WTC11 (cell line): Measurements from ENCODE around the gene GARRE1. TPM values are rescaled to one million over a fixed set of nuclear protein-coding genes. Genes with fewer than 3 reads are reported as not detected.

ENCODE experiments used
- ATAC-seq: fragments of 200-7000 bp; cut with Tn5 transposase; 2 replicates; pipeline ENCODE4 v1.10.0; 2021; ENCODE audit warnings: mild to moderate bottlenecking, moderate library complexity
- CTCF ChIA-PET: fragments of 300-600 bp; sonication (Branson Sonifier 250); formaldehyde crosslinking; loops from one replicate; lab custom pipeline; 2021; ENCODE audit warnings: antibody characterized with exemption; lab: Charles Lee
- POLR2A ChIA-PET: fragments of 350-600 bp; sonication (Branson Sonifier 250); formaldehyde crosslinking; loops from one replicate; lab custom pipeline; 2021; ENCODE audit warnings: antibody characterized with exemption; lab: Charles Lee
- DNase-seq: peaks from one replicate; pipeline ENCODE4 v3.0.0; 2021; ENCODE audit warnings: low spot score
- H3K27ac Mint-ChIP-seq: 2 replicates; pipeline ENCODE4 v1.8.0; 2021; ENCODE audit warnings: mixed read lengths
- H3K27me3 Mint-ChIP-seq: 2 replicates; pipeline ENCODE4 v1.8.0; 2021; ENCODE audit warnings: low read depth, mild to moderate bottlenecking, moderate library complexity, mixed read lengths
- H3K36me3 Mint-ChIP-seq: 2 replicates; pipeline ENCODE4 v1.8.0; 2021; ENCODE audit warnings: mixed read lengths
- H3K4me1 Mint-ChIP-seq: 2 replicates; pipeline ENCODE4 v1.8.0; 2022; ENCODE audit warnings: mixed read lengths
- H3K4me3 Mint-ChIP-seq: 2 replicates; pipeline ENCODE4 v1.8.0; 2021; ENCODE audit warnings: mild to moderate bottlenecking, moderate library complexity, mixed read lengths
- H3K9me3 Mint-ChIP-seq: 2 replicates; pipeline ENCODE4 v1.8.0; 2021; ENCODE audit warnings: mixed read lengths
- CDX4 ChIP-seq: fragments of 250-450 bp; sonication (Bioruptor Pico); IDR thresholded peaks from 2 replicates; pipeline ENCODE4 v1.9.0; 2021; ENCODE audit warnings: moderate library complexity, mild to moderate bottlenecking, inconsistent platforms, borderline replicate concordance
- EMX1 ChIP-seq: fragments of 250-450 bp; sonication (Bioruptor Pico); IDR thresholded peaks from 2 replicates; pipeline ENCODE4 v1.8.0; 2021; ENCODE audit warnings: mild to moderate bottlenecking
- ESRRA ChIP-seq: sonication (generic); formaldehyde crosslinking; IDR thresholded peaks from 2 replicates; pipeline ENCODE4 v1.8.1; 2022; ENCODE audit warnings: mild to moderate bottlenecking, missing genetic modification reagents, borderline replicate concordance
- ETV6 ChIP-seq: sonication (generic); formaldehyde crosslinking; IDR thresholded peaks from 2 replicates; pipeline ENCODE4 v1.8.1; 2022; ENCODE audit warnings: mild to moderate bottlenecking, missing genetic modification reagents
- GABPB1 ChIP-seq: sonication (generic); formaldehyde crosslinking; IDR thresholded peaks from 2 replicates; pipeline ENCODE4 v1.8.1; 2023; ENCODE audit warnings: mild to moderate bottlenecking, missing genetic modification reagents
- GTF2I ChIP-seq: fragments of 250-450 bp; sonication (Bioruptor Pico); conservative IDR thresholded peaks from 2 replicates; pipeline ENCODE4 v1.4.0; 2021; ENCODE audit warnings: mild to moderate bottlenecking
- JAZF1 ChIP-seq: fragments of 250-450 bp; sonication (Bioruptor Pico); IDR thresholded peaks from 2 replicates; pipeline ENCODE4 v1.9.0; 2021; ENCODE audit warnings: moderate library complexity, mild to moderate bottlenecking, inconsistent platforms
- JUN ChIP-seq: sonication (generic); formaldehyde crosslinking; IDR thresholded peaks from 2 replicates; pipeline ENCODE4 v1.8.0; 2023; ENCODE audit warnings: mild to moderate bottlenecking, missing genetic modification reagents
- KAT7 ChIP-seq: sonication (generic); formaldehyde crosslinking; IDR thresholded peaks from 2 replicates; pipeline ENCODE4 v1.8.1; 2023; ENCODE audit warnings: missing genetic modification reagents, mild to moderate bottlenecking, borderline replicate concordance
- MAX ChIP-seq: sonication (generic); formaldehyde crosslinking; IDR thresholded peaks from 2 replicates; pipeline ENCODE4 v1.8.0; 2022; ENCODE audit warnings: mild to moderate bottlenecking, missing genetic modification reagents
- MLX ChIP-seq: sonication (generic); formaldehyde crosslinking; IDR thresholded peaks from 2 replicates; pipeline ENCODE4 v1.8.1; 2023; ENCODE audit warnings: mild to moderate bottlenecking, missing genetic modification reagents, moderate library complexity
- MYBL2 ChIP-seq: sonication (generic); formaldehyde crosslinking; IDR thresholded peaks from 2 replicates; pipeline ENCODE4 v1.8.1; 2023; ENCODE audit warnings: mild to moderate bottlenecking, moderate library complexity, missing genetic modification reagents
- NFE2L1 ChIP-seq: sonication (generic); formaldehyde crosslinking; IDR thresholded peaks from 2 replicates; pipeline ENCODE4 v1.8.1; 2023; ENCODE audit warnings: missing genetic modification reagents
- NR2C2 ChIP-seq: sonication (generic); formaldehyde crosslinking; IDR thresholded peaks from 2 replicates; pipeline ENCODE4 v1.8.0; 2022; ENCODE audit warnings: mild to moderate bottlenecking, missing genetic modification reagents
- PRRX2 ChIP-seq: fragments of 250-450 bp; sonication (Bioruptor Pico); IDR thresholded peaks from 2 replicates; pipeline ENCODE4 v1.8.0; 2021; ENCODE audit warnings: mild to moderate bottlenecking
- RELA ChIP-seq: sonication (generic); formaldehyde crosslinking; IDR thresholded peaks from 2 replicates; pipeline ENCODE4 v1.8.1; 2022; ENCODE audit warnings: missing genetic modification reagents, mild to moderate bottlenecking, borderline replicate concordance
- SMAD3 ChIP-seq: sonication (generic); formaldehyde crosslinking; IDR thresholded peaks from 2 replicates; pipeline ENCODE4 v1.8.0; 2022; ENCODE audit warnings: missing genetic modification reagents, mild to moderate bottlenecking, borderline replicate concordance
- TEAD4 ChIP-seq: sonication (generic); formaldehyde crosslinking; IDR thresholded peaks from 2 replicates; pipeline ENCODE4 v1.8.0; 2022; ENCODE audit warnings: mild to moderate bottlenecking, missing genetic modification reagents
- TP53 ChIP-seq: sonication (generic); formaldehyde crosslinking; IDR thresholded peaks from 2 replicates; pipeline ENCODE4 v1.8.1; 2023; ENCODE audit warnings: mild to moderate bottlenecking, missing genetic modification reagents
- USF1 ChIP-seq: sonication (generic); formaldehyde crosslinking; IDR thresholded peaks from 2 replicates; pipeline ENCODE4 v1.8.0; 2022; ENCODE audit warnings: mild to moderate bottlenecking, missing genetic modification reagents
- ZNF317 ChIP-seq: sonication (generic); formaldehyde crosslinking; IDR thresholded peaks from 2 replicates; pipeline ENCODE4 v1.8.1; 2023; ENCODE audit warnings: low read depth, mild to moderate bottlenecking, moderate library complexity, missing genetic modification reagents, borderline replicate concordance
- ZNF416 ChIP-seq: fragments of 250-450 bp; sonication (Bioruptor Pico); IDR thresholded peaks from 2 replicates; pipeline ENCODE4 v1.9.0; 2021; ENCODE audit warnings: mild to moderate bottlenecking, inconsistent platforms
- ZNF671 ChIP-seq: fragments of 250-450 bp; sonication (Bioruptor Pico); IDR thresholded peaks from 2 replicates; pipeline ENCODE4 v1.8.0; 2021; ENCODE audit warnings: mild to moderate bottlenecking
- total RNA-seq: library from RNA; stranded (reverse); gene quantifications from 3 replicates; pipeline ENCODE4 v1.2.3, GENCODE V29; 2021
- TF ChIP-seq, protein P1 (sequence below): fragments of 250-450 bp; sonication (Bioruptor Pico); IDR thresholded peaks from 2 replicates; pipeline ENCODE4 v1.9.0; 2021; ENCODE audit warnings: mild to moderate bottlenecking, borderline replicate concordance

GARRE1 gene
- total RNA-seq, 1 experiment from 2014 or later = 16.7 TPM

DNA sequence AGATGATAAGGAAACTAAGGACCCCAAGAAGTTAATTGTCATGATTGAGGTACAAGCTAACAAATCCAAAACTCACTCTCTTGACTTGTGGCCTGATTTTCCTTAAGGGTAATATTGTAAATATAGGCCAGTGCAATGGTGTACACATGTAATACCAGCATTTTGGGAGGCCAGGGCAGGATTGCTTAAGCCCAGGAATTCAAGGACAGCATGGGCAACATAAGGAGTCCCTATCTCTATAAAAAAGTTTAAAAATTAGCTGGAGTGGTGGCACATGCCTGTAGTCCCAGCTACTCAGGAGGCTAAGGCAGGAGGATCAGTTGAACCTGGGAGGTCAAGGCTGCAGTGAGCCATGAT is 28.7 kb upstream of the GARRE1 start (continued):
- TF ChIP-seq SMAD3 (CRISPR knock-in tag) (no peak), NR2C2 (CRISPR knock-in tag) (no peak), PRRX2 (CRISPR knock-in tag) (no peak)
- TF ChIP-seq, all 79 proteins: peak for 0

- no peaks in the 10 kb centered on the region for H3K27me3 Mint-ChIP-seq
- H3K9me3 Mint-ChIP-seq = no peaks in the 10 kb centered on the region
- DNase-seq = no peak
- no peak overlapping the region for H3K4me3 Mint-ChIP-seq
- H3K36me3 Mint-ChIP-seq = peaks cover 73% of the 10 kb centered on the region
- TF ChIP-seq TP53 = no peak
- TF ChIP-seq NFE2L1 = 0 out of 2 replicates have a peak, but pooled peaks have one; percentile 31
- TF ChIP-seq, all 79 proteins: peak for 1
- ATAC-seq = no peak
- ChIA-PET POLR2A (interaction anchor here (0.5 to 0.7 kb wide), 2 partner anchors 10 to 655 kb away, joined by 3 to 4 read pairs; no protein-coding TSS in a partner anchor), CTCF (interaction anchor here (0.6 kb wide), 1 partner anchor 202 kb away, joined by 4 read pairs; the partner anchor contains the start of gene UBA2)
- H3K27ac Mint-ChIP-seq = peak overlapping the region; percentile 22; the same call in 1 of the 2 replicates
- peaks cover 35% of the 10 kb centered on the region for H3K4me1 Mint-ChIP-seq
Measured at GRCh38 chr19:34226036-34226435, 28.3 kb upstream of the GARRE1 start.

- no peak for TF ChIP-seq GABPB1 (CRISPR knock-in tag)
- no peak for TF ChIP-seq GTF2I (CRISPR knock-in tag)
- no peak for TF ChIP-seq EMX1 (CRISPR knock-in tag)
- TF ChIP-seq, protein P1, sequence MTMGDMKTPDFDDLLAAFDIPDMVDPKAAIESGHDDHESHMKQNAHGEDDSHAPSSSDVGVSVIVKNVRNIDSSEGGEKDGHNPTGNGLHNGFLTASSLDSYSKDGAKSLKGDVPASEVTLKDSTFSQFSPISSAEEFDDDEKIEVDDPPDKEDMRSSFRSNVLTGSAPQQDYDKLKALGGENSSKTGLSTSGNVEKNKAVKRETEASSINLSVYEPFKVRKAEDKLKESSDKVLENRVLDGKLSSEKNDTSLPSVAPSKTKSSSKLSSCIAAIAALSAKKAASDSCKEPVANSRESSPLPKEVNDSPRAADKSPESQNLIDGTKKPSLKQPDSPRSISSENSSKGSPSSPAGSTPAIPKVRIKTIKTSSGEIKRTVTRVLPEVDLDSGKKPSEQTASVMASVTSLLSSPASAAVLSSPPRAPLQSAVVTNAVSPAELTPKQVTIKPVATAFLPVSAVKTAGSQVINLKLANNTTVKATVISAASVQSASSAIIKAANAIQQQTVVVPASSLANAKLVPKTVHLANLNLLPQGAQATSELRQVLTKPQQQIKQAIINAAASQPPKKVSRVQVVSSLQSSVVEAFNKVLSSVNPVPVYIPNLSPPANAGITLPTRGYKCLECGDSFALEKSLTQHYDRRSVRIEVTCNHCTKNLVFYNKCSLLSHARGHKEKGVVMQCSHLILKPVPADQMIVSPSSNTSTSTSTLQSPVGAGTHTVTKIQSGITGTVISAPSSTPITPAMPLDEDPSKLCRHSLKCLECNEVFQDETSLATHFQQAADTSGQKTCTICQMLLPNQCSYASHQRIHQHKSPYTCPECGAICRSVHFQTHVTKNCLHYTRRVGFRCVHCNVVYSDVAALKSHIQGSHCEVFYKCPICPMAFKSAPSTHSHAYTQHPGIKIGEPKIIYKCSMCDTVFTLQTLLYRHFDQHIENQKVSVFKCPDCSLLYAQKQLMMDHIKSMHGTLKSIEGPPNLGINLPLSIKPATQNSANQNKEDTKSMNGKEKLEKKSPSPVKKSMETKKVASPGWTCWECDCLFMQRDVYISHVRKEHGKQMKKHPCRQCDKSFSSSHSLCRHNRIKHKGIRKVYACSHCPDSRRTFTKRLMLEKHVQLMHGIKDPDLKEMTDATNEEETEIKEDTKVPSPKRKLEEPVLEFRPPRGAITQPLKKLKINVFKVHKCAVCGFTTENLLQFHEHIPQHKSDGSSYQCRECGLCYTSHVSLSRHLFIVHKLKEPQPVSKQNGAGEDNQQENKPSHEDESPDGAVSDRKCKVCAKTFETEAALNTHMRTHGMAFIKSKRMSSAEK (CRISPR knock-in tag) = no peak
- TF ChIP-seq RELA = no peak
- ATAC-seq (no peak), DNase-seq (no peak)
- Mint-ChIP-seq H3K4me1 (peaks cover 50% of the 10 kb centered on the region), H3K27ac (no peak overlapping the region), H3K9me3 (no peaks in the 10 kb centered on the region), H3K4me3 (no peak overlapping the region), H3K27me3 (no peaks in the 10 kb centered on the region), H3K36me3 (peaks cover 51% of the 10 kb centered on the region)
- CTCF ChIA-PET = no interaction called here
- POLR2A ChIA-PET = no interaction called here
Measured at GRCh38 chr19:34228347-34228746, 26.0 kb upstream of the GARRE1 start.

- Mint-ChIP-seq H3K27me3 (no peaks in the 10 kb centered on the region), H3K9me3 (no peaks in the 10 kb centered on the region)
- TF ChIP-seq GABPB1 (CRISPR knock-in tag) (no peak), ZNF671 (CRISPR knock-in tag) (no peak)
- TF ChIP-seq, all 79 proteins: peak for 0
- DNase-seq = no peak
- POLR2A ChIA-PET = no interaction called here
- Mint-ChIP-seq H3K4me1 (peaks cover 47% of the 10 kb centered on the region), H3K36me3 (peaks cover 47% of the 10 kb centered on the region), H3K27ac (no peak overlapping the region), H3K4me3 (no peak overlapping the region)
- CTCF ChIA-PET = no interaction called here
- ATAC-seq = no peak
Measured at GRCh38 chr19:34228762-34229161, 25.6 kb upstream of the GARRE1 start.

DNA sequence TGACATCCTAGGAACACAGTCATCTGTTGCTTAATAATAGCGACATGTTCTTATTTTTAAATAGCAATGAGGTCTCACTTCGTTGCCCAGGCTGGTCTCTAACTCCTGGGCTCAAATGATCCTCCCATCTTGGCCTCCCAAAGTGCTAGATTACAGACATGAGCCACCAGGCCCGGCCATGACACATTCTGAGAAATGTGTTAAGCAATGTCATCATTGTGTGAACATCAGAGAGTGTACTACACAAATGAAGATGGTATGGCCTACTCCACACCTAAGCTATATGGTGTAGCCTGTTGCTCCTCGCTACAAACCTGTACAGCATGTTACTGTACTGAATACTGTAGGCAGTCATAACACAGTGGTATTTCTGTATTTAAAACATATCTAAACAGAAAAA is 24.6 kb upstream of the GARRE1 start:
- Mint-ChIP-seq H3K4me3 (no peak overlapping the region), H3K9me3 (no peaks in the 10 kb centered on the region), H3K4me1 (peaks cover 39% of the 10 kb centered on the region), H3K27ac (peak overlapping the region; percentile 60; the same call in 1 of the 2 replicates), H3K36me3 (peaks cover 37% of the 10 kb centered on the region), H3K27me3 (no peaks in the 10 kb centered on the region)
- ATAC-seq = no peak
- CTCF ChIA-PET = interaction anchor here (3.6 kb wide), 1 partner anchor 12 kb away, joined by 28 read pairs; no protein-coding TSS in a partner anchor
- POLR2A ChIA-PET = interaction anchor here (0.6 kb wide), 1 partner anchor 339 kb away, joined by 3 read pairs; no protein-coding TSS in a partner anchor
- no peak for DNase-seq
- TF ChIP-seq ZNF416 (CRISPR knock-in tag) (no peak), KAT7 (no peak), ESRRA (CRISPR knock-in tag) (no peak), TEAD4 (CRISPR knock-in tag) (no peak), MLX (CRISPR knock-in tag) (no peak), MYBL2 (no peak), JAZF1 (no peak), USF1 (CRISPR knock-in tag) (no peak), JUN (CRISPR knock-in tag) (no peak), ZNF317 (CRISPR knock-in tag) (no peak), CDX4 (CRISPR knock-in tag) (no peak), MAX (CRISPR knock-in tag) (no peak), ETV6 (CRISPR knock-in tag) (no peak)
